AG04449 (cell line): ENCODE results near the gene IKZF1.

ENCODE experiments used
- CTCF ChIA-PET: fragments of 350-600 bp; formaldehyde crosslinking; extraction: SDS; loops from one replicate; lab custom pipeline; 2021; ENCODE audit warnings: antibody characterized with exemption; lab: Yijun Ruan, JAX
- POLR2A ChIA-PET: fragments of 400-600, 350-600 bp; formaldehyde crosslinking; extraction: SDS; loops from one replicate; lab custom pipeline; 2020; ENCODE audit warnings: antibody characterized with exemption, inconsistent platforms; lab: Yijun Ruan, JAX
- DNase-seq: peaks from one replicate; pipeline ENCODE4 v3.0.0-alpha.2; 2010; ENCODE audit warnings: low read depth, low spot score
- H3K4me3 ChIP-seq: 2 replicates; pipeline ENCODE4 v1.5.1; 2011; ENCODE audit warnings: low read depth, mild to moderate bottlenecking, control low read depth, low read length
- CTCF ChIP-seq: IDR thresholded peaks from one replicate; pipeline ENCODE4 v1.5.1; 2011; ENCODE audit warnings: mild to moderate bottlenecking, moderate library complexity, low read length, control low read depth, inconsistent platforms; ENCODE audit not compliant: insufficient read depth; ENCODE audit errors: missing control alignments

Gene IKZF1

GRCh38 chr7:50355817-50356178, 51.3 kb downstream of the IKZF1 start:
- POLR2A ChIA-PET: no interaction called here
- H3K4me3 ChIP-seq: no peak overlapping the region
- CTCF ChIA-PET: no interaction called here
- no peak for DNase-seq
- no peak for TF ChIP-seq CTCF

DNA sequence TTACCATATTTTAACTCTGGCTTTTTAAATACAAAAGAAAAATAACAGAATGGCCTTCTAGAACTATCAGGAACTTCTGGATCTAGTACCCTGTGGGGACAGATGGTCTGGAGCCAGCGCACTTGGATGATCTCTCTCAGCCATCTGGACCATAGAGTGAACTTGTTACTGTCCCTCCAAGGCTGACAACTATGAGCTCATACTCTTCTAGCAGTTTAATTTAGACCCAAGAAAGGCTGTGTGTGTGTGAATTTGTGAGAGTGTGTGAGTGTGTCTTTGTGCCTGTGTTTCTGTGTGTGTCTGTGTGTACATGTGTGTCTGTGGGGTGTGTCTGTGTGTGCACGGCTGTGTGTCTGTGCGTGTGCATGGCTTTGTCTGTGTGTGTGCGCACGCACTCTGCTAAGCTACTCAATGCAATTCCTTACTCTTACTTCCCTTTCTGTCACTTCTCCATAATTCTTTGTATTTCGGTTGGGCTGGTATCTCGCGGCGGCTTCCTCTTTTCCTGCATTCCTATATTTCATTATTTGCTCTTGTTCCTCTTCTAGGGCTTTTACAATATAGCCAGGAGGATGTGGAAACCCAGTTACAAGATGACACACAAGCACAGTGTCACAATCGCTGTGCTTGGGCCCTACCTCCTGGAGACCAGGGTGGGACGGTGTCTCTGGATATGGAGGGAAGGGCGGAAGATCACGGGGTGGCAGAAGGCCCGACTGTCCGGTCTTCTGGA, 51.9 kb downstream of the IKZF1 start:
- H3K4me3 ChIP-seq: no peak overlapping the region
- DNase-seq: no peak
- CTCF ChIA-PET: no interaction called here
- POLR2A ChIA-PET: no interaction called here
- TF ChIP-seq CTCF: no peak

DNA sequence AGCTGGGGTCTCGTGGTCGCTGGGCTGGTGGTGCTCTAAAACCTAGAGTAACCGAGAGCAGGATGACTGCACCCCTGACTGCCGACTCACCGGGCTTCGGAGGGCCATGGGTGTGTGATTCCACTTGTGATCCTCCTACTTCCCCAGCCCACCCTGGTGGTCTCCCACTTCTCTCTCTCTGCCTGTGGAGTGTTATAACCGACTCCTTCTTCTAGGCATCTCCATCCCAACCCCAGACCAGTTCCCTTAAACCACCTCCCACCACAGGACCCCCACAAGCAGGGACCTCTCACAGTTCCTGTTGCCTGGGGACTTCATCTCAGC, 52.4 kb downstream of the IKZF1 start:
- POLR2A ChIA-PET: no interaction called here
- TF ChIP-seq CTCF: no peak
- no peak for DNase-seq
- CTCF ChIA-PET: no interaction called here
- no peak overlapping the region for H3K4me3 ChIP-seq

DNA sequence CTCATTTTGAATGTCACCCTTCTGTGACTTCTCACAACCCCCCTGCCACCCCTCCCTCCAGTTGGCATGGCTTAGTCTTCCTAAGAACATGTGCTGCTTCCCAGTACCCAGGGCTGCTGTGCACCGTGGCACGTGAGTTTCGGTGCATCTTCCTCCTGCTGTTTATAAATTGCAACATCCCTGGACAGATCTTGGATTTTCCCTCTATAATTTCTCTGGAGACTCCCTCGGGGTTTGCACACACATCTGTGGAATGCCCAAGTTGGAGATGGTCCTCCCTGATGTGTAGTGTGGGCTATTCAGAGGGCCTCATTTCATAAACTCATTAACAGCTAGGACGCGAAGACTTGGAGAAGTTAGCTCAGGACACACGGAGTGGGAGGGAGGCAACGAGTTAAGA, 52.9 kb downstream of the IKZF1 start:
- CTCF ChIA-PET: no interaction called here
- POLR2A ChIA-PET: no interaction called here
- DNase-seq: no peak
- TF ChIP-seq CTCF: no peak
- no peak overlapping the region for H3K4me3 ChIP-seq

DNA sequence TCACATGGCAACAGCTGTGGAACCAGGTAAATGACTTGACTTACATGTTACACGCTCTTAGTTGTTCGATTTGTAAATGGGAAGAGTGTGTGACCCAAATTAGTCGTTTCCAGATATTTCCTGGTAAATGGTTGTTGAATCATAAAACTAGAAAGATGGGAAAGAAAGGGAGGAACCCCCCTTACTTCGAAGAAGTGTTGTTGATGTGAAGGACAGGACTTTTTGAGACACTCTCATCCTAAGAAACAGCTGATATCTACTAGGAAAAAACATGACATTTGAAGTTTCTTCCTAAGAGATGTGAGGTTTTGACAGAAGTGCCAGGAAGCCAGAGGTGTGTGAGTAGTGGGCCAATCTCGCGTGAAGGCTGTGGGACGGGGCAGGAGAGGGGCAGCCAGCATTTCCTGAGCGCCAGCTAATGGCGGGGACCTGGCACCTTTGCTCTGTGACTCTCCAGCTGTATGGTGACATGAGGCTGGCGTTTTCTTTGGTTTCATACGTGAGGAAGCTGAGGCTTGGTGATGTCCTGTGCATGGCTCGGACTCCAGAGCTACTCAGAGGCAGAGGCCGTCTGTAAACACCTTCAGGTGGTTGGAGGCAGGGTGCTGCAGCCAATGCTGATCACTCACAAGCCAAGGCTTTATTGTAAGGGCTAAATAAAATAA, 53.7 kb downstream of the IKZF1 start:
- POLR2A ChIA-PET: no interaction called here
- CTCF ChIA-PET: no interaction called here
- DNase-seq: no peak
- no peak overlapping the region for H3K4me3 ChIP-seq
- TF ChIP-seq CTCF: no peak

DNA sequence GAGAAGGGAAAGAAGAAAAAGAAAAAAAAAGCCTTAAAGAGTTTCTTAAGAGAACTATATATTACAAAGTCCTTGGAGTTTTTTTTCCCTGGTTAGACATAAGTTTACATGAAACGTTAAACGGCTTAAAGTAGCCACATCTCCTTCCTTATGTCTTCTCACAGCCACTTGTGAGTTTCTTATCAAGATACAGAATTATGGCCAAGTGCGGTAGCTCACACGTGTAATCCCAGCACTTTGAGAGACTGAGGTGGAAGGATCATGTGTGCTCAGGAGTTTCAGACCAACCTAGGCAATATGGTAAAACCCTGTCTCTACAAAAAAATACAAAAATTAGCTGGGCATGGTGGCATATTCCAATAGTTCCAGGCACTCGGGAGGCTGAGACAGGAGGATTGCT, 54.3 kb downstream of the IKZF1 start:
- TF ChIP-seq CTCF: no peak
- ChIA-PET CTCF (no interaction called here), POLR2A (no interaction called here)
- DNase-seq: no peak
- H3K4me3 ChIP-seq: no peak overlapping the region
